ENCODE results near the gene GRID2. TPM values are rescaled to one million over a fixed set of nuclear protein-coding genes. Genes with fewer than 3 reads are reported as not detected.

Gene GRID2
- total RNA-seq, 2 experiments from 2014 or later = not detected

- H3K36me3 Mint-ChIP-seq (ENCODE audit: low read depth) = no peaks in the 10 kb centered on the region
- no peak overlapping the region for H3K4me3 Mint-ChIP-seq
- intact Hi-C loops (cut with micrococcal nuclease) = no loop called here
- CTCF ChIA-PET = no interaction called here
- no peaks in the 10 kb centered on the region for H3K4me1 Mint-ChIP-seq (ENCODE audit: low read depth)
- DNase-seq = no peak
- H3K27me3 Mint-ChIP-seq (ENCODE audit: low read depth) = no peaks in the 10 kb centered on the region
- H3K9me3 Mint-ChIP-seq = no peaks in the 10 kb centered on the region
- no peak overlapping the region for H3K27ac Mint-ChIP-seq
These were observed 1468.1 kb downstream of the GRID2 start for GRCh38 chr4:93771640-93772411.

- CTCF ChIA-PET = no interaction called here
- Mint-ChIP-seq H3K27ac (no peak overlapping the region), H3K36me3 (ENCODE audit: low read depth) (no peaks in the 10 kb centered on the region), H3K4me3 (no peak overlapping the region), H3K4me1 (ENCODE audit: low read depth) (no peaks in the 10 kb centered on the region), H3K9me3 (no peaks in the 10 kb centered on the region), H3K27me3 (ENCODE audit: low read depth) (no peaks in the 10 kb centered on the region)
- intact Hi-C loops (cut with micrococcal nuclease) = no loop called here
- no peak for DNase-seq
These were observed 1469.1 kb downstream of the GRID2 start for GRCh38 chr4:93772858-93773257.

DNA sequence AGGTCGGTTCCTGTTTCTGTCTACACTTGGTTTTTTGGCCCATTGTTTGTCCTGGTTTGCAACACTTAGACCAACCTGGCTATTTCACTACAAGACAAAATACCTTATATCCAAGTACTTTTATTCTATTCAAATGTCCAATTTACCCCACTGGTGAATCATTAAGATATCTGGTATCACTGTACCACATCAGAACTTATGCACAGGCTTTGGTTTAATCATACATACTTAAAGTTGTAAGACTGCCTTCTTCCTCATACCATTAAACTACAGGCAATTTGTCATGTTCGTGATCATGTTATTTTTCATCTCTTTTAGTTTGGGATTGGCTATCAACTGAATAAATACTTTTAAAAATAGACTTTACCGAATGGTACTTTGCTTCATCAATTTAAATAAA is 1471.8 kb downstream of the GRID2 start:
- H3K27me3 Mint-ChIP-seq (ENCODE audit: low read depth) = no peaks in the 10 kb centered on the region
- H3K27ac Mint-ChIP-seq = no peak overlapping the region
- H3K4me1 Mint-ChIP-seq (ENCODE audit: low read depth) = no peaks in the 10 kb centered on the region
- intact Hi-C loops (cut with micrococcal nuclease) = no loop called here
- no peaks in the 10 kb centered on the region for H3K36me3 Mint-ChIP-seq (ENCODE audit: low read depth)
- H3K9me3 Mint-ChIP-seq = no peaks in the 10 kb centered on the region
- no peak overlapping the region for H3K4me3 Mint-ChIP-seq
- no peak for DNase-seq
- CTCF ChIA-PET = no interaction called here

GRCh38 chr4:93776386-93777080 is 1472.8 kb downstream of the GRID2 start:
- no peak overlapping the region for H3K27ac Mint-ChIP-seq
- intact Hi-C loops (cut with micrococcal nuclease) = no loop called here
- DNase-seq = no peak
- no peak overlapping the region for H3K4me3 Mint-ChIP-seq
- CTCF ChIA-PET = no interaction called here
- H3K27me3 Mint-ChIP-seq (ENCODE audit: low read depth) = no peaks in the 10 kb centered on the region
- no peaks in the 10 kb centered on the region for H3K9me3 Mint-ChIP-seq
- H3K36me3 Mint-ChIP-seq (ENCODE audit: low read depth) = no peaks in the 10 kb centered on the region
- no peaks in the 10 kb centered on the region for H3K4me1 Mint-ChIP-seq (ENCODE audit: low read depth)

GRCh38 chr4:93777081-93777460 is 1473.3 kb downstream of the GRID2 start:
- H3K4me3 Mint-ChIP-seq = no peak overlapping the region

DNA sequence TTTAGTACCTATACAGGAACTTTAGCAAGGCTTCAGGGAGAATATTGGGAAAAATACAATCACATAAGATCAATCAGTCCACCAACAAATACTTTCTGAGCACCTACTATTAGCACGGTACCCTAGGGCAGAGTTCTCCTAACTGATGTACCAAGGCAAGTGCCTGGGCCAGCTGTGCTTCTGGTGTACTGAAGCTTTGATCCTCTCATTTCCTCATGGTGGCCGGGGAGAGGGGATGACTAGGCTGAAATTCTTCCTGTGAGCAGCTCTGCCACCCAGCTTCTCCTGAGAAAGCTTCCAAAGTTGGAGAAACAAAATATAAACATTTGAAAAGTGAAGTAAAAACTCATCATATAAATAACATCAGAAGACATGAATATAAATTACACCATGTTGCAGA is 1475.5 kb downstream of the GRID2 start:
- no peak for DNase-seq
- CTCF ChIA-PET = interaction anchor here (0.6 kb wide), 1 partner anchor 327 kb away, joined by 3 read pairs; no protein-coding TSS in a partner anchor
- Mint-ChIP-seq H3K4me1 (ENCODE audit: low read depth) (no peaks in the 10 kb centered on the region), H3K27me3 (ENCODE audit: low read depth) (no peaks in the 10 kb centered on the region), H3K9me3 (no peaks in the 10 kb centered on the region), H3K27ac (no peak overlapping the region), H3K36me3 (ENCODE audit: low read depth) (no peaks in the 10 kb centered on the region), H3K4me3 (no peak overlapping the region)
- intact Hi-C loops (cut with micrococcal nuclease) = no loop called here

More at GRCh38 chr4:93777081-93777460, 1473.3 kb downstream of the GRID2 start:
- intact Hi-C loops (cut with micrococcal nuclease) = no loop called here
- CTCF ChIA-PET = interaction anchor here (0.6 kb wide), 1 partner anchor 748 kb away, joined by 3 read pairs; no protein-coding TSS in a partner anchor
- Mint-ChIP-seq H3K27me3 (ENCODE audit: low read depth) (no peaks in the 10 kb centered on the region), H3K4me1 (ENCODE audit: low read depth) (no peaks in the 10 kb centered on the region), H3K9me3 (no peaks in the 10 kb centered on the region), H3K36me3 (ENCODE audit: low read depth) (no peaks in the 10 kb centered on the region), H3K27ac (no peak overlapping the region)
- DNase-seq = no peak

- Mint-ChIP-seq H3K4me1 (ENCODE audit: low read depth) (no peaks in the 10 kb centered on the region), H3K4me3 (no peak overlapping the region), H3K36me3 (ENCODE audit: low read depth) (no peaks in the 10 kb centered on the region), H3K9me3 (no peaks in the 10 kb centered on the region), H3K27me3 (ENCODE audit: low read depth) (no peaks in the 10 kb centered on the region), H3K27ac (no peak overlapping the region)
- DNase-seq = no peak
- CTCF ChIA-PET = no interaction called here
- intact Hi-C loops (cut with micrococcal nuclease) = no loop called here
These were observed 1476.3 kb downstream of the GRID2 start for GRCh38 chr4:93780080-93780479.

DNA sequence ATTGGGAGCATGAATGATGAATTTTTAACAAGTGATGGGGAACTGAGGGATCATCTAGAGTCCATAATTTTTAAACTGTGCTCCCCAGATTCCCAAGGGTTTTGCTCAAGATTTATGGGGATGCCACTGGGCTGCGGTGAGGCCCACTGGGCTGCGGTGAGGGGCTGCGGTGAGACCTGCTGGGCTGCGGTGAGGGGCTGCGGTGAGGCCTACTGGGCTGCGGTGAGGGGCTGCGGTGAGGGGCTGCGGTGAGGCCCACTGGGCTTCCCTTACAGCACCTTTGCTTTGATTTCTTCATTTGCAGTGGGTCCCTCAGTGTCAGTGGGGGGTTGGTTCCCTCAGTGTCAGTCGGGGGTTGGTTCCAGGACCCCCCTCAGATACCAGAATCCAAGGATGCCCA is 1477.4 kb downstream of the GRID2 start:
- H3K36me3 Mint-ChIP-seq (ENCODE audit: low read depth) = no peaks in the 10 kb centered on the region
- H3K4me1 Mint-ChIP-seq (ENCODE audit: low read depth) = no peaks in the 10 kb centered on the region
- H3K27ac Mint-ChIP-seq = no peak overlapping the region
- intact Hi-C loops (cut with micrococcal nuclease) = no loop called here
- CTCF ChIA-PET = no interaction called here
- no peaks in the 10 kb centered on the region for H3K9me3 Mint-ChIP-seq
- no peak for DNase-seq
- H3K27me3 Mint-ChIP-seq (ENCODE audit: low read depth) = no peaks in the 10 kb centered on the region
- no peak overlapping the region for H3K4me3 Mint-ChIP-seq

GRCh38 chr4:93786149-93786548 is 1482.4 kb downstream of the GRID2 start:
- Mint-ChIP-seq H3K27me3 (ENCODE audit: low read depth) (peaks cover 4% of the 10 kb centered on the region), H3K4me3 (no peak overlapping the region), H3K36me3 (ENCODE audit: low read depth) (no peaks in the 10 kb centered on the region), H3K9me3 (no peaks in the 10 kb centered on the region), H3K27ac (no peak overlapping the region), H3K4me1 (ENCODE audit: low read depth) (no peaks in the 10 kb centered on the region)
- CTCF ChIA-PET = no interaction called here
- DNase-seq = no peak
- intact Hi-C loops (cut with micrococcal nuclease) = no loop called here

DNA sequence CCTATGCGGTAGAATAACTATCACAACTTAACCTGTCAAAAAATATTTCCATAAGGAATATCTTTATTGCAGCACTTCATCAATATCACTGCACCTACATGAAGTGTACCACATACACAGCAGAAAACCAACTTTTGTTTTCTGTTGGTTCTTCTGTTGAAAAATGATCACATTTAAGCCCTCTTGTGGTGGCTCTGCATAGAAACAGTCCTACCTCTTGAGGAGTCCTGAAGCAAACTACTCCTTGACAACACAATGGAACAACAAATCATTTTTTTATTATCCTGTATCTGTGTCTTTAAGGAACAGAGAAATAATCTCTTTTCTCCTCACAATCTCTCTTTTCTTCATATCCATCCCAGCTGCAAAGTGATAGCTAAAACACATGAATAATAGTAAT is 1484.9 kb downstream of the GRID2 start:
- Mint-ChIP-seq H3K4me3 (no peak overlapping the region), H3K27ac (no peak overlapping the region), H3K4me1 (ENCODE audit: low read depth) (no peaks in the 10 kb centered on the region), H3K36me3 (ENCODE audit: low read depth) (no peaks in the 10 kb centered on the region), H3K9me3 (no peaks in the 10 kb centered on the region), H3K27me3 (ENCODE audit: low read depth) (peaks cover 4% of the 10 kb centered on the region)
- CTCF ChIA-PET = interaction anchor here (0.6 kb wide), 3 partner anchors 149 to 489 kb away, joined by 3 read pairs; no protein-coding TSS in a partner anchor
- intact Hi-C loops (cut with micrococcal nuclease) = no loop called here
- no peak for DNase-seq

DNA sequence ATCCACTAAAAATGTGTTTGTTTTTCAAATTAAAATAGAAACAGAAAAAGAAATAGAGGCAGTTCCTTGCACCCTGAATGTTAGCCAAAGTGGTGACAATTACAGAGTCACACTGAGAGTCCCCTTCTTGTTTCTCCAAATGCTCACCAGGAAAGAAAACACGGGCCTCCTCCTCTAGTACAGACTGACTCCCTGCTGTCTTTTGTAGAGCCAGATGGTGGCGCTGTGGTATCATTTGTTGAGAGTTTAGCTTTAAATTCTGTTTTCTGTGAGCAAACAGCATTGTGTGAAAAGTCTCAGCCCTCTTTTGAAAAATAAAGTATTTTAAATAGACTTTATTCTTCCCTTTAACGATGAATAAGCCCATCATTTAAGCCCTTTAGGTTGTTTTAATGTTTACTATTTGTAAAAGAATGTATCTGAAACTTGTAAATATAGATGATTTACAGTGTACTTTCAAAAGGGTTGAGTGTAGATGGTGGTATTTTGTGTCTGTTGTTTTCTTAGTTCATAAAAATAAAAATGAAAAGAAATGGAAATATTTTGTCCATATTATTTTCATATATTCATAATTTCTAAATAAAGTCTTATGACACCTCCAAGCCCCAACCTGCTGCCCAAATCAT is 1487.9 kb downstream of the GRID2 start:
- CTCF ChIA-PET = interaction anchor here (0.7 to 1.0 kb wide), 4 partner anchors 21 to 1010 kb away, joined by 3 to 5 read pairs (median 4); no protein-coding TSS in a partner anchor
- Mint-ChIP-seq H3K9me3 (no peaks in the 10 kb centered on the region), H3K27me3 (ENCODE audit: low read depth) (peaks cover 4% of the 10 kb centered on the region), H3K4me1 (ENCODE audit: low read depth) (no peaks in the 10 kb centered on the region), H3K4me3 (no peak overlapping the region), H3K27ac (no peak overlapping the region), H3K36me3 (ENCODE audit: low read depth) (no peaks in the 10 kb centered on the region)
- DNase-seq = peak; percentile 60
- intact Hi-C loops (cut with micrococcal nuclease) = loop anchor here (1.0 to 10.0 kb wide), 5 partner anchors 336 to 1303 kb away; no protein-coding TSS in a partner anchor

DNA sequence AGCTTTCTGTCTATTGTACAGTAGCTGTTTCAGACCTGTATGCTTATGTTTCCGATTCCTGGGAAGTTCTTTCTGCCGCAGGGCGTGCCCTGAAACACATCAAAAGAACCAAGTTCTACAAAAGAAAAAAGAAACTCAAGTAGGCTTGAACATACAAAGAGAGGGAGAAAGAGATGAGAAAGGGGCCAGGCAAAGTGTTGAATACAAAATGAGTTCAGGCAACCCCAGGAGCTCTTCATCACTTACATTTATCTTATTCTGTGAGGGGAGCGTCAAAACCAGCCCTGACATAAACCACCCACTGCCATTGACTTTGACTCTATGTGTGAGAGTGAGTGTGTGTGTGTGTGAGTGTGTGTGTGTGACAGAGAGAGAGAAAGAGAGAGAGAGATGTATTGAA is 1498.3 kb downstream of the GRID2 start:
- DNase-seq = no peak
- Mint-ChIP-seq H3K36me3 (ENCODE audit: low read depth) (no peaks in the 10 kb centered on the region), H3K9me3 (no peaks in the 10 kb centered on the region), H3K4me1 (ENCODE audit: low read depth) (no peaks in the 10 kb centered on the region), H3K27me3 (ENCODE audit: low read depth) (no peaks in the 10 kb centered on the region), H3K4me3 (no peak overlapping the region), H3K27ac (no peak overlapping the region)
- intact Hi-C loops (cut with micrococcal nuclease) = no loop called here
- CTCF ChIA-PET = no interaction called here
